ENCODE measurements around the gene C22orf42. TPM values are rescaled to one million over a fixed set of nuclear protein-coding genes. Genes with fewer than 3 reads are reported as not detected.
A peak's percentile ranks its signal among the peaks of the same experiment; 100 is the strongest.

Gene C22orf42, protein sequence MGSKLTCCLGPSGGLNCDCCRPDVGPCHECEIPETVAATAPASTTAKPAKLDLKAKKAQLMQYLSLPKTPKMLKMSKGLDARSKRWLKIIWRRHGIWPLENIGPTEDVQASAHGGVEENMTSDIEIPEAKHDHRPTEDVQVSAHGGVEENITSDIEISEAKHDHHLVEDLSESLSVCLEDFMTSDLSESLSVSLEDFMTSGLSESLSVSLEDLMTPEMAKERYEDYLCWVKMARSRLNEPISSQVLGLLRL
- 2.1 and 4.6 TPM in 2 replicates for total RNA-seq (ENCODE audit: low replicate concordance)
- long read RNA-seq, transcript C22orf42-201 (9 exons, 1,363 nt): major isoform, 38 of 41 reads
- long read RNA-seq, partial matches to known transcripts: 0 of 41 reads
- long read RNA-seq, other reads (novel, unspliced or antisense): 3 of 41 reads

- no peak for DNase-seq (ENCODE audit: extremely low spot score, unreplicated experiment)
- H3K9me3 Mint-ChIP-seq: no peaks in the 10 kb centered on the region
- H3K27me3 Mint-ChIP-seq: peaks cover 35% of the 10 kb centered on the region
- no peak within 1 kb of the TSS for H3K4me3 Mint-ChIP-seq
- no peak for TF ChIP-seq CTCF (conservative IDR thresholded peaks at IDR 0.05)
- H3K36me3 Mint-ChIP-seq: no peaks in the 10 kb centered on the region
- H3K4me1 Mint-ChIP-seq (ENCODE audit: unreplicated experiment): no peaks in the 10 kb centered on the region
- H3K27ac Mint-ChIP-seq: no peak within 1 kb of the TSS
These were observed at the start of gene C22orf42 for GRCh38 chr22:32158712-32159533. TSS of gene C22orf42 (minus strand) at chr22:32159303. CDS start at chr22:32159215, 88 bp downstream.

DNA sequence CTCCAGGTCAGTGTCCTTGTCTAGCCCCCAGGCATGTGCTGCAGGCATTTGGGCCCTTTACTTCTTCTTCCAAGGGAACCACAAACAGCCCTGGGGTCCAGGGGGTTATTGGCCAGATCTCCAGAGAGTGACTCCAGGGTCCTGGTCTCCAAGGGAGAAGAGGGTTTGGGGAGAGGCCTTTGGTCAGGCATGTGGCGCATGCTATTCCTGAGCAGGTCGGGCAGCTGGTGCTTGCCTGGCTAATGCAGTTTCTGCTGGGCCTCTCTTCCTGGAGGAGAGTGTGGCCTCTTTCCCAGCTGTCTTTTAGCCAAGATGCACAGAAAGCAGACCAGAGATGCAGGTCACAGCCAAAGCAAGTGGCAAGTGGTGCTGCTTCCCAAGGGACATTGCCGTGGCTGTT, 49.6 kb upstream of the C22orf42 start:
- Mint-ChIP-seq H3K4me3 (no peak overlapping the region), H3K27me3 (peaks cover 23% of the 10 kb centered on the region), H3K27ac (no peak overlapping the region), H3K9me3 (no peaks in the 10 kb centered on the region), H3K4me1 (ENCODE audit: unreplicated experiment) (peaks cover 13% of the 10 kb centered on the region), H3K36me3 (no peaks in the 10 kb centered on the region)
- TF ChIP-seq CTCF (conservative IDR thresholded peaks at IDR 0.05): no peak
- DNase-seq (ENCODE audit: extremely low spot score, unreplicated experiment): no peak

DNA sequence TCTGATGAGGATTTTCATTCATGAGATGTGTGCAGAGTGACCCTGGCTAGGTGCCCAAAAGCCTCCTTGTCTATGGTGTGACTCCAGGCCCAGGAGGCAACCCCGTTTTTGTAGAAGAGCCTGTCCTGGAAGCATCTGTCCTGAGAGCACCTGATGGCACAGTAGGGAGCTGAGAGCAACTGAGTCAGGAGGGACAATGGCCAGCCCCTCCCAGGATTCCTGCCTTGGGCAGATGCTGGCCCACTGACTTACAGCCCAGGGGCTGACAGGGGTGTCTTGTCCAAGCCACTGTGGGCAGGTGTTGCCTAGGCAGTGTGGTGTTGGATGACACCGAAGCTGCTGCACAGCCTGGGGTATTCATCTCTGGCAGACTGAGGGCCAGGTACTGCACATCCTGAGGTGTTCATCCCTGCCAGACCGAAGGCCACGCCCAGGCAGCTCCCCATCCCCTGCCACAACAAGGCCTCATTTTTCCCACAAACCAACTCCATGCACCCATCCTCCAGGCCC, 48.9 kb upstream of the C22orf42 start:
- H3K9me3 Mint-ChIP-seq: no peaks in the 10 kb centered on the region
- peaks cover 13% of the 10 kb centered on the region for H3K4me1 Mint-ChIP-seq (ENCODE audit: unreplicated experiment)
- no peak for DNase-seq (ENCODE audit: extremely low spot score, unreplicated experiment)
- H3K27ac Mint-ChIP-seq: no peak overlapping the region
- no peak overlapping the region for H3K4me3 Mint-ChIP-seq
- H3K36me3 Mint-ChIP-seq: no peaks in the 10 kb centered on the region
- H3K27me3 Mint-ChIP-seq: peaks cover 30% of the 10 kb centered on the region
- no peak for TF ChIP-seq CTCF (conservative IDR thresholded peaks at IDR 0.05)

DNA sequence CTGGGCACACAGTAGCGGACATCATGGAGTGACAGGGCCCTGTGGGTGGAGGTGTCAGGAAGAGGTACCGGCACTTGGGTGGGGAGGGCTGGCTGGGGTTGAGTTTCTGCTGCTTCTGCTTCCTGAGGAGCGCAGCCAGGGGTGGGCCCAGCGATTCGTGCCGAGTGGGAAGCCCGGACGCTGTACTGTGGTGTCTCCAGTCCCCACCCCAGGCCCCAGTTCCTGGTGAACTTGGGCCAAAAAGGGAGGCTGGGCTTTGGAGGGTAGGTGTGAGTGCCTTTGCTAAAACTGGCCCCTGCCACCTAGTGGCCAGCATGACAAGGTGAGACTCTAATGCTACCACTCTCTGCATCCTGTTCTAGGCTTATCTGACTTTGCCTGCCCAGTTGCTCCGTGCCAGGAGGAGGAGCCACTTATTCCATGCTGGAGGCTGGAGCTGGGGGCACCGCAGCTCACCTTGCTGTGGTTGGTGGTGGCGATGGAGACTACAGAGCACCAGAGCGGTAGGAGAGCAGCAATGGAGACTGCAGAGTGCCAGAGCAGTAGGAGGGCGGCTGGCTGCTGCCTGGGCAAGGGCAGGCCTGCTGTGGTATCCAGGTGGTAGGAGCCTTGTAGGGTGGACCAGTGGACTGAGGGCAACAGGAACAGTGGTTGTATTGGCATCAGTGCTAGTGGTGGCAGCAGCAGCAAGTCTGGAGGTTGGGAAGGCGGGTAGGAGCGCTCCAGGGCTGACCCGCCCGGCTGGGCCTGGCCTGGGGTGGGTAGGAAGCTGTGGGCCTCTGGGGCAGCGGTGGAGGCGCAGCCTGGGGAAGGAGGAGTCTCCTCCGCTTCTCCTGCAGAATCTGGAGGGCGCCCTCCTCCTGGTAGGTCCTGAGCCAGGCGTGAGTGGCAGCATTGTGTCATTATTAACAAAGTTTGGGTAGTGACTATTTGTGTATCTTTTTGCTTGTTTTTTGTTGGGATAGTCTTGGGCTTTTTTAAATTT, 48.0 kb upstream of the C22orf42 start:
- H3K4me3 Mint-ChIP-seq: peak overlapping the region; percentile 78
- peaks cover 39% of the 10 kb centered on the region for H3K27me3 Mint-ChIP-seq
- peak; percentile 50 for TF ChIP-seq CTCF (conservative IDR thresholded peaks at IDR 0.05)
- no peak for DNase-seq (ENCODE audit: extremely low spot score, unreplicated experiment)
- no peaks in the 10 kb centered on the region for H3K9me3 Mint-ChIP-seq
- no peak overlapping the region for H3K27ac Mint-ChIP-seq
- H3K36me3 Mint-ChIP-seq: no peaks in the 10 kb centered on the region
- H3K4me1 Mint-ChIP-seq (ENCODE audit: unreplicated experiment): peaks cover 13% of the 10 kb centered on the region
